Raji (cell line): ENCODE results near the gene PIWIL4.

ENCODE experiments used
- POLR2A ChIP-seq: IDR thresholded peaks from 2 replicates; pipeline ENCODE4 v1.6.1; 2011; ENCODE audit warnings: low read depth, low read length, control low read depth; ENCODE audit not compliant: insufficient read depth

PIWIL4 gene

DNA sequence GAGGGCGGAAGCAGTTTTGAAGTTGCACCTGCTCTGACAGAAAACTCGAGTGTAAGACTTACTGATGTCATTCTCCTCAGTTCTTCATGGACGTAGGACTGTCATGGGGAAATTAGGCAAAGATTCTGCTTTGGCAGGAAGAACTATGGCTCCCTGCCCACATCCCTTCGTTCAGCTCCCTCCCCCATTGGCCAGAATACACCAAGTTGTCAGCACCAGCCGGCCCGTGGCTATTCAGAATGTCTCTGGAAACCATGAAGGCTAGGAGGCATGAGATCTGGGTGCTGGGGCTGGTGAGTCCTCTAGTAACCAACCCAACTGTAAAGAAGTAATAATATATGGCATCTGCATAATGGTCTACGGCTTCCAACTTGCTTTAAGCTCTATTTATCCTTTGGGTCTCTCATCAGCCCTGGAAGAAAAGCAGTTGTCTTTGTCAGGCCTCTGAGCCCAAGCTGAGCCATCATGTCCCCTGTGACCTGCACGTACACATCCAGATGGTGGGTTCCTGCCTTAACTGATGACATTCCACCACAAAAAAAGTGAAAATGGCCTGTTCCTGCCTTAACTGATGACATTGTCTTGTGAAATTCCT lies 74.1 kb downstream of the PIWIL4 start:
- TF ChIP-seq POLR2A = no peak

GRCh38 chr11:94647926-94648325 lies 80.8 kb downstream of the PIWIL4 start:
- TF ChIP-seq POLR2A = no peak

- no peak for TF ChIP-seq POLR2A
Measured at GRCh38 chr11:94648789-94649188, 81.6 kb downstream of the PIWIL4 start.

DNA sequence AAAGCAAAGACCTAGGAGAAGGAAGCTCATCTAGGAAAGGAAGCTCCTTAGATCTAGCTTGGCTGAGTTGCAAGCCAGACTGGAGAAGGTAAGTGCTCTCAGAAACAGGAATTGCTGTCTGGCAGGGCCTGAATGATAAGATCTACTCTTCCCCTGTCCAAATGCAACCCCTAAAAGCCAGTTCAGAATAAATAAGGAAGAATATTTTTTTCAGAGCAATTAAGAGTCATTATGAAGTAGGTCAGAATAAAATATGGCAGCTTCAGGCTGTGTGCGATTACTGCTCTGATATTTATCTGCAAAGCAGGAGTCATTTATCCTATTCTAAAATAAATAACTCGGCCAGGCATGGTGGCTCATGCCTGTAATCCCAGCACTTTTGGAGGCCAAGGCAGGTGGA lies 82.1 kb downstream of the PIWIL4 start:
- no peak for TF ChIP-seq POLR2A

- TF ChIP-seq POLR2A = no peak
Measured at GRCh38 chr11:94649964-94650623, 82.9 kb downstream of the PIWIL4 start.

GRCh38 chr11:94650756-94651155 lies 83.6 kb downstream of the PIWIL4 start:
- no peak for TF ChIP-seq POLR2A

DNA sequence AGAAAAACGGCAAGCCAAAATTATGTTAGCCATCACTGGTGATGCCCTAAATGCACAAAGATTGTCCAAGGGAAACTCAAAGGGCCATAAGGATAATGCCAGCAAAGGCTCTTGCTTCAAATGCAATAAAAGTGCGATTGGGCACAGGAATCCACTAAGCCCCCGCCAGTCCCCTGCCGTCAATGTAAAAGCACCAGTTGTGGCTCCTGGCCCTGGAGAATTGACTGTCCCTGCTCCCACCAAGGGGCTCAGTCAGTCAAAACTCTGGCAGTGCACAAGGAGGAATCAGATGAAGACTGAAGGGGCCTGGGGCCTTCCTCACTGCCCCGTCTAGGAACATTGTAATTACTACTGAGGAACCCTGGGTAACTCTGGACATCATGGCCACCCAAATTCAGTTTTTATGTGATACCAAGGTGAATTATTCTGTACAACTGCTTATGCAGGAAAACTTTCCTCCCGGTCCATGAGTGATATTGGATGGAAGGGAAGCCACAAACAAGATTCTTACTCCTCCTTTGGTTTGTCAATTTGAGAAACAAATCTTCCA lies 85.6 kb downstream of the PIWIL4 start:
- no peak for TF ChIP-seq POLR2A

GRCh38 chr11:94653561-94653960 lies 86.4 kb downstream of the PIWIL4 start:
- TF ChIP-seq POLR2A = no peak

DNA sequence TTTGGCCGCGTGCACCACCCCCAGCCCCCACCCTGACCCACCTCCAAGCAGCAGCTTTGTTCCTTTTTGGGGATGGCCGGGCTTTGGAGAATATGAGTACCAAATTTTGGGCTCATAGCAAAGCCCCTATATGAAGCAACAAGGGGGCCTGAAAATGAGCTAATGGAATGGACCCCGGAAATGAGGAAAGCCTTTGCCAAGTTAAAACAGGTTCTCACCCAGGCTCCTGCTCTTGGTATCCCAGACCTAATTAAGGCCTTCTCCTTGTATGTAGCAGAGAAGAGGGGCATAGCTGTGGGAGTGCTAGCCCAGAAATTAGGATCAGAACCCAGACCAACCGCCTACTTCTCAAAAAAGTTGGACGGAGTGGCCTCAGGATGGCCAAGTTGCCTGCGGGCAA lies 87.0 kb downstream of the PIWIL4 start:
- no peak for TF ChIP-seq POLR2A

DNA sequence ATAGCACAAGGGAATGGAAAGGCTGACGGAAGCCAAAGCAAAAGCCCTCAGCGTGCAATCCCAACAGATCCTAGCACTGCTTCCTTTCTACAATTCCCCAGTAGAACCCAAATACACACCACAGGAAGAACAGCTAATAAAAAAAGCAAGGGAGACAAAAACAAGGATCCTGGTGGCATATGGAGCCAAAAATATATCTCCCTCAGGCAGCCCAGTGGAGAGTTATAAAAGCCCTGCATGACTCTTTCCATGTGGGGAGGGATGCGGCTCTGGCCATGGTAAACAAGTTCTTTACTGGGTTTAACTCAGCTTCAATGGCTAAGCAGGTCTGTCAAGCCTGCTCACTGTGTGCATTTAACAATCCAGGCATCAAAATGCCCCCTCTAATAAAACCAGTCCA lies 88.1 kb downstream of the PIWIL4 start:
- TF ChIP-seq POLR2A = no peak

GRCh38 chr11:94655956-94656355 lies 88.8 kb downstream of the PIWIL4 start:
- no peak for TF ChIP-seq POLR2A

DNA sequence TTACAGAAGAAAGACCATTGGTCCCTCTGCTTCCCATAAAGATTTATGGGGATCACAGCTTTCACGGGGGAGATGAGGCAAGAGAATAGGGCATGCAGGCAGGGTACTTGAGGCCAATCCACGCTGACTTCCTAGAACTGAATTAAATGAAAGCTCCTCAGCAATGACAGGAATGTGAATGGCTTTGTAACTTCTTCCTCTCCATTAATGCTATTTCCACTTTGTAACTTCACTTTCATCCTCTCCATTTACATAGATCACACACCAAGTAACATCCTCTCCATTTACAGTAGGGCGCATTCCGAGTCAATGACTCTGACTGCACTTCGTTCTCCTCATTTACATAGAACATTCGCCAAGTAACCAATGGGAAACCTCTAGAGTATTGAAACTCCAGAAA lies 89.8 kb downstream of the PIWIL4 start:
- TF ChIP-seq POLR2A = no peak

DNA sequence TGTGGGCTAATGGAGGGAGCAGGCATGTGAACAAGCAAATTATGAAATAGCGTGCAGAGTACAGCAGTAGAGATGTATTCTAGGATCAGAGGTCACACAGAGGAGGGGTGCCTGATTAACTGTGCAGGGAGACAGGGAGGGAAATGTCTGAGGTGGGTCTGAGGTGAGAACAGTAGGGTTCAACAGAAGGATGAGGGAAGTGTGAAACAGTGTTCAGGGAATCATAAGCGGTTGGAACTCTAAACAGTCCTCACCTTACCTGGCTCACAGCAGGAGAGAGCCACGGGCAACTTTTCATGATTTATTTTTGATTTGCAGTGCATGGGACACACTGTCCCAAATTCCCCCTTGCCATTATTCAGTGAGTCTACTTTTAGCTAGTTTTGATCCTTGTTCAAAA lies 90.5 kb downstream of the PIWIL4 start:
- no peak for TF ChIP-seq POLR2A

GRCh38 chr11:94658386-94658785 lies 91.2 kb downstream of the PIWIL4 start:
- no peak for TF ChIP-seq POLR2A

DNA sequence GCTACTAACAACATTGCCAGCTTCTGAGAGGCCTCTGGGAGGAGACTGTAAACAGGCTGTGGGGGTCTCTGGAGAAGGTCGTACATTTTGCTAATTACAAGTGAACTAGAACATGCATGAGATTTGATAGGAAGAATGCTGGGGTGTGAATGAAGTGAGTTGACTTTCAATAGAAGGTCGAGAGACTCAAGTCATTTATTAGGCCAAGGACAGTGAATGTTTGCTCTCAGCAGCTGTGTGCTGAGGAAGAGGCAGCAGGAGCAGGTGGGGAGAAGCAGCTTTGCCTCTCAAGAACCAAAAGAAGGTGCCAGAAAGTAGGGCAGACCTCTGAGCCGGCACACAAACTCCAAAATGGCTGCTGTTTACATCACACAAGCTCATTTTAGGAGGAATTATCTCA lies 91.7 kb downstream of the PIWIL4 start:
- no peak for TF ChIP-seq POLR2A

- TF ChIP-seq POLR2A = no peak
Measured at GRCh38 chr11:94661444-94661843, 94.3 kb downstream of the PIWIL4 start.
